PC-9 (cell line): ENCODE results near the gene SDHB.

Experiments used
- CTCF ChIP-seq: fragments of 200-600 bp; sonication (generic); conservative IDR thresholded peaks from 2 replicates; pipeline ENCODE4 v1.6.1; 2017; ENCODE audit warnings: mixed run types, antibody characterized with exemption, mild to moderate bottlenecking, moderate library complexity
- EZH2 ChIP-seq: fragments of 200-600 bp; sonication (generic); IDR thresholded peaks from 2 replicates; pipeline ENCODE4 v1.8.0; 2017; ENCODE audit warnings: antibody characterized with exemption, low read depth

DNA sequence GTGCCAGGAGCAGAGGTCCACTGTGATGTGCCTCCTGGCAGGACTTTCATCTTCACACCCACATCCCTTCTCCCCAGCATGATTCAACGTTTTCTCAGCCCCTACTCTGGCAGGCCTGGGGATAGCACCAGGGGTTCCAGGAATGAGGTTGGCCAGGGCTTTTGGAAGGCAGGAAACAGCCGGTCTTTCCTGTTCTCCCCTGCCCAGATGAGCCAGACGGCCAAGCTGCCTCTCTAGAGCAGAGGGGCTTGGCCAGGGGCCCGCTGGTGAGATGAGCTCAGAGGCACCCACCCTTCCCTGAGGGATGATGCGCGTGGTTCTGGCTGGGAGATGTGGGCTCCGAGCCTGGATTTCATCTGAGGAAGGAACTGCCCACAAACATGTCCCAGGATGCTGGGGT lies 69.1 kb downstream of the SDHB start:
- TF ChIP-seq CTCF, result no peak
- no peak for TF ChIP-seq EZH2
